ENCODE results near the gene RNF208. TPM values are rescaled to one million over a fixed set of nuclear protein-coding genes. Genes with fewer than 3 reads are reported as not detected.

The RNF208 gene
- total and polyA plus RNA-seq, 4 donors = 0.28 to 7.1 (median 2.6) TPM

- H3K27me3 ChIP-seq (ENCODE audit: control insufficient read depth in 4 of 4, insufficient read depth in 4 of 4, low read length in 3 of 4) = no peaks in the 10 kb centered on the region
Measured at GRCh38 chr9:137256362-137256761, 34.3 kb upstream of the RNF208 start.

GRCh38 chr9:137255448-137256114, 33.5 kb upstream of the RNF208 start:
- peak overlapping the region; percentile 18 to 83 for H3K9ac ChIP-seq (ENCODE audit: low read depth in 1 of 2, low read length in 2 of 2)
- WGBS = 1% methylated on average over 51 of the region's 51 CpGs
- peaks cover 3 to 7% (median 6%) of the 10 kb centered on the region in 4 donors for H3K36me3 ChIP-seq (ENCODE audit: control insufficient read depth in 4 of 4, insufficient read depth in 3 of 4, low read depth in 1 of 4, low read length in 3 of 4)
- H3K27me3 ChIP-seq (ENCODE audit: control insufficient read depth in 4 of 4, insufficient read depth in 4 of 4, low read length in 3 of 4) = no peaks in the 10 kb centered on the region
- no peak for TF ChIP-seq NR2F2 (IDR thresholded peaks at IDR 0.05)
- TF ChIP-seq REST (IDR thresholded peaks at IDR 0.05) = peak; percentile 15
- peak overlapping the region; percentile 50 for H3K27ac ChIP-seq (ENCODE audit: low read depth in 1 of 2, low read length in 2 of 2)
- H3K4me3 ChIP-seq (ENCODE audit: low read depth in 1 of 3, low read length in 3 of 3) = peak overlapping the region; percentile 76 to 98 (median 82)
- H3K4me1 ChIP-seq (ENCODE audit: control insufficient read depth in 4 of 4, insufficient read depth in 4 of 4, low read length in 3 of 4) = peaks cover 10 to 34% (median 21%) of the 10 kb centered on the region in 4 donors
- H3K9me3 ChIP-seq (ENCODE audit: control insufficient read depth in 4 of 4, low read length in 3 of 4) = no peaks in the 10 kb centered on the region
- DNase-seq (ENCODE audit: low spot score) = no peak

More at GRCh38 chr9:137256362-137256761, 34.3 kb upstream of the RNF208 start:
- TF ChIP-seq SP1 (IDR thresholded peaks at IDR 0.05) (no peak), YY1 (IDR thresholded peaks at IDR 0.05) (no peak), CTCF (IDR thresholded peaks at IDR 0.05; ENCODE audit: low read depth, low read length, missing input control) (no peak), ATF3 (IDR thresholded peaks at IDR 0.05) (no peak), RAD21 (IDR thresholded peaks at IDR 0.05) (no peak)
- Histone ChIP-seq H3K27ac (ENCODE audit: low read depth in 1 of 2, low read length in 2 of 2) (no peak overlapping the region), H3K4me3 (ENCODE audit: low read depth in 1 of 3, low read length in 3 of 3) (peak overlapping the region in 2 of 3 donors; percentile 82 to 98), H3K9me3 (ENCODE audit: control insufficient read depth in 4 of 4, low read length in 3 of 4) (no peaks in the 10 kb centered on the region), H3K4me1 (ENCODE audit: control insufficient read depth in 4 of 4, insufficient read depth in 4 of 4, low read length in 3 of 4) (peaks cover 10 to 34% (median 21%) of the 10 kb centered on the region in 4 donors), H3K9ac (ENCODE audit: low read depth in 1 of 2, low read length in 2 of 2) (no peak overlapping the region), H3K36me3 (ENCODE audit: control insufficient read depth in 4 of 4, insufficient read depth in 3 of 4, low read depth in 1 of 4, low read length in 3 of 4) (peaks cover 3 to 7% (median 6%) of the 10 kb centered on the region in 4 donors)
- no peak for DNase-seq (ENCODE audit: low spot score)
- 92% methylated on average over 15 of the region's 15 CpGs for WGBS

DNA sequence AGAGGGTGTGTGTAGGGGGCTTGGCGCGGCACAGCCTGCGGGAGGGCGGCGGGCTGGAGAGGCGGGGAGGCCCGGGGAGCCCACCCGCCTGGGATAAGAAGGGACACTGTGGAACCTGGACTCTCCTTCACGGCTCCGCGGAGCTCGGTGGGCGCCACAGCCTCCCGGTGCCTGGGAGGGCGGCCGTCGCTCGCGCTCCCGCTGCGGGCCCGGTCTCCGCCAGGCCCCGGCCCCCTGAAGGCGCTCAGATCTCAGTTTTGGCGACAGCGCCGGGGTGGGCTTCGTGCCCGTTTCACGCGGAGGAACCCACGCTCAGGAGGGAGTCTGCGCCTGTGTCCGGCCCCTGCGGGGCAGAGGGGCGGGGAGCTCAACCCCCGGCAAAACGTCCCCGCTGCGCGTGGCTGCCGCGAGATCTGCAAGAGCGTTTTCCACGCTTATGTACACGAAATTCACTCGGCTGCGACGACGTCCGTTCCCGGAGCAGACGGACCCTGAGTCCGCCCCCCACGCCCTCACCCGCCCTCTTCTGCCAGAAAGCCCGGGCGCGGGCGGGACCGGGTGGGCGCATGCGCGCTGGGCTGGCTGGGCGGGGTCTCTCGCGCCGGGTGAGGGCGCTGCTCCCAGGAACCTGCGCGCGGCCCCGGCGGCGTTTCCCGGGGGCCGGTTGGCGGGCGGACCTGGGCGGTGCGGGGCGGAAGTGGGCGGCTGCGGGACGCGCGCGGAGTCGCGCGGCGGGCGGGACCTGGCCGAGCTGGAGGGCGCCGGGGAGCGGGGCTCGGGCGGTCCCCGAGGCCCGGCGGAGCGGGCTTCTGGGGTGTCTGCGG, 32.8 kb upstream of the RNF208 start, which contains the start of gene NELFB:
NELFB (plus strand) TSS at position 704 of the 824 bp plus-strand sequence.
- peak within 1 kb of the TSS; percentile 66 to 83 for H3K9ac ChIP-seq (ENCODE audit: low read depth in 1 of 2, low read length in 2 of 2)
- H3K4me1 ChIP-seq (ENCODE audit: control insufficient read depth in 4 of 4, insufficient read depth in 4 of 4, low read length in 3 of 4) = peaks cover 10 to 34% (median 21%) of the 10 kb centered on the region in 4 donors
- under 1% methylated on average over 105 of the region's 105 CpGs for WGBS
- H3K36me3 ChIP-seq (ENCODE audit: control insufficient read depth in 4 of 4, insufficient read depth in 3 of 4, low read depth in 1 of 4, low read length in 3 of 4) = peaks cover 3 to 7% (median 6%) of the 10 kb centered on the region in 4 donors
- H3K27me3 ChIP-seq (ENCODE audit: control insufficient read depth in 4 of 4, insufficient read depth in 4 of 4, low read length in 3 of 4) = no peaks in the 10 kb centered on the region
- peak; percentile 99 for DNase-seq (ENCODE audit: low spot score)
- H3K4me3 ChIP-seq (ENCODE audit: low read depth in 1 of 3, low read length in 3 of 3) = peak within 1 kb of the TSS; percentile 83 to 98 (median 92)
- peak within 1 kb of the TSS; percentile 64 to 77 for H3K27ac ChIP-seq (ENCODE audit: low read depth in 1 of 2, low read length in 2 of 2)
- no peaks in the 10 kb centered on the region for H3K9me3 ChIP-seq (ENCODE audit: control insufficient read depth in 4 of 4, low read length in 3 of 4)
- TF ChIP-seq GABPA (IDR thresholded peaks at IDR 0.05 in 1 of 2, conservative IDR thresholded peaks at IDR 0.05 in 1 of 2) (peak in 1 of 2 donors; percentile 72), FOXA1 (IDR thresholded peaks at IDR 0.05) (no peak), RXRA (IDR thresholded peaks at IDR 0.05) (no peak), HNF4G (IDR thresholded peaks at IDR 0.05) (no peak), YY1 (IDR thresholded peaks at IDR 0.05) (peak; percentile 39), REST (IDR thresholded peaks at IDR 0.05) (no peak), TAF1 (conservative IDR thresholded peaks at IDR 0.05) (no peak), CTCF (IDR thresholded peaks at IDR 0.05; ENCODE audit: low read depth, low read length, missing input control) (no peak)
